ENCODE results near the gene RNU2-1. TPM values are rescaled to one million over a fixed set of nuclear protein-coding genes. Genes with fewer than 3 reads are reported as not detected.
"Not testable (repeated sequence)": the region's sequence is repeated elsewhere in the genome, so short reads cannot be mapped to it uniquely, and the experiment has no call there.

Gene RNU2-1
- total RNA-seq, 1 donor from 2014 or later, result not detected

- DNase-seq (ENCODE audit: low spot score in 2 of 2), result no peak
- Histone ChIP-seq H3K27ac (peak overlapping the region; percentile 80 to 83), H3K9me3 (no peaks in the 10 kb centered on the region), H3K4me3 (peak overlapping the region; percentile 74 to 76), H3K36me3 (peaks cover 10 to 39% of the 10 kb centered on the region in 2 donors), H3K4me1 (peaks cover 0 to 12% of the 10 kb centered on the region in 2 donors), H3K27me3 (no peaks in the 10 kb centered on the region)
- intact Hi-C loops (cut with DNase I), result loop anchor here (5.0 kb wide), 1 partner anchor 269 kb away; the partner anchor contains the start of gene DHX8
- TF ChIP-seq CTCF (IDR thresholded peaks at IDR 0.05), result no peak
These were observed 20.9 kb downstream of the RNU2-1 start for GRCh38 chr17:43212641-43213490.

- Histone ChIP-seq H3K9me3 (no peaks in the 10 kb centered on the region), H3K4me3 (peak within 1 kb of the TSS; percentile 74 to 76), H3K4me1 (peaks cover 0 to 12% of the 10 kb centered on the region in 2 donors), H3K27me3 (no peaks in the 10 kb centered on the region), H3K27ac (peak within 1 kb of the TSS; percentile 80 to 83), H3K36me3 (peaks cover 16 to 41% of the 10 kb centered on the region in 2 donors)
- peak; percentile 25 to 50 (median 47) for TF ChIP-seq CTCF (IDR thresholded peaks at IDR 0.05)
- intact Hi-C loops (cut with DNase I), result loop anchor here (2.0 to 5.0 kb wide), 2 partner anchors 187 to 271 kb away; partner anchors contain the start of genes DHX8 and RND2
- DNase-seq (ENCODE audit: low spot score in 2 of 2), result peak; percentile 39 to 89
These were observed 22.0 kb downstream of the RNU2-1 start, which contains the start of gene TMEM106A for GRCh38 chr17:43211480-43212402. TSS of gene TMEM106A (plus strand) at chr17:43211875. CDS start at chr17:43213042, 1,167 bp downstream.

GRCh38 chr17:43211123-43211479 lies 22.7 kb downstream of the RNU2-1 start:
- H3K27ac ChIP-seq, result peak overlapping the region; percentile 80 to 83
- intact Hi-C loops (cut with DNase I), result loop anchor here (2.0 to 5.0 kb wide), 2 partner anchors 186 to 271 kb away; partner anchors contain the start of genes DHX8 and RND2

GRCh38 chr17:43210576-43210975 lies 23.2 kb downstream of the RNU2-1 start:
- H3K4me1 ChIP-seq, result peaks cover 0 to 12% of the 10 kb centered on the region in 2 donors
- no peak for TF ChIP-seq CTCF (IDR thresholded peaks at IDR 0.05)
- intact Hi-C loops (cut with DNase I), result loop anchor here (2.0 to 5.0 kb wide), 2 partner anchors 186 to 272 kb away; partner anchors contain the start of genes DHX8 and RND2
- no peaks in the 10 kb centered on the region for H3K9me3 ChIP-seq
- H3K36me3 ChIP-seq, result peaks cover 18 to 40% of the 10 kb centered on the region in 2 donors
- H3K27me3 ChIP-seq, result no peaks in the 10 kb centered on the region
- no peak for DNase-seq (ENCODE audit: low spot score in 2 of 2)
- H3K27ac ChIP-seq, result peak overlapping the region; percentile 80 to 83
- no peak overlapping the region for H3K4me3 ChIP-seq

More at GRCh38 chr17:43211123-43211479, 22.7 kb downstream of the RNU2-1 start:
- Histone ChIP-seq H3K27me3 (no peaks in the 10 kb centered on the region), H3K4me1 (peaks cover 0 to 12% of the 10 kb centered on the region in 2 donors), H3K36me3 (peaks cover 18 to 38% of the 10 kb centered on the region in 2 donors), H3K4me3 (peak overlapping the region; percentile 74 to 76), H3K9me3 (no peaks in the 10 kb centered on the region)
- no peak for TF ChIP-seq CTCF (IDR thresholded peaks at IDR 0.05)
- no peak for DNase-seq (ENCODE audit: low spot score in 2 of 2)

- H3K4me3 ChIP-seq; H3K4me1 ChIP-seq; H3K27me3 ChIP-seq; intact Hi-C loops (cut with DNase I); DNase-seq (ENCODE audit: low spot score in 2 of 2); H3K9me3 ChIP-seq; H3K27ac ChIP-seq: not testable (repeated sequence)
- H3K36me3 ChIP-seq, result peaks cover 81 to 97% of the 10 kb centered on the region in 2 donors
These were observed 30.8 kb downstream of the RNU2-1 start for GRCh38 chr17:43203013-43203412.
